H9 (cell line): ENCODE measurements around the gene BCAT1. TPM values are rescaled to one million over a fixed set of nuclear protein-coding genes. Genes with fewer than 3 reads are reported as not detected.

Experiments
- DNase-seq: peaks from one replicate; pipeline ENCODE4 v3.0.0-alpha.2; 2017
- H2AFZ ChIP-seq: one replicate; pipeline ENCODE4 v1.6.1; 2013; ENCODE audit warnings: mild to moderate bottlenecking, low read length, control low read depth, moderate library complexity
- H2AK5ac ChIP-seq: 2 replicates; pipeline ENCODE4 v1.6.1; 2013; ENCODE audit warnings: low read length, control low read depth, mixed read lengths; ENCODE audit not compliant: insufficient read length
- H2BK120ac ChIP-seq: one replicate; pipeline ENCODE4 v1.6.1; 2013; ENCODE audit warnings: low read depth, mild to moderate bottlenecking, low read length, control low read depth, inconsistent platforms; ENCODE audit not compliant: poor library complexity, severe bottlenecking
- H2BK12ac ChIP-seq: 2 replicates; pipeline ENCODE4 v1.6.1; 2013; ENCODE audit warnings: low read length, control low read depth, mixed read lengths, low read depth; ENCODE audit not compliant: insufficient read length
- H2BK15ac ChIP-seq: 2 replicates; pipeline ENCODE4 v1.6.1; 2013; ENCODE audit warnings: low read depth, low read length, control low read depth
- H2BK20ac ChIP-seq: one replicate; pipeline ENCODE4 v1.6.1; 2013; ENCODE audit warnings: low read depth, mild to moderate bottlenecking, low read length, control low read depth, inconsistent platforms; ENCODE audit not compliant: poor library complexity, severe bottlenecking
- H2BK5ac ChIP-seq: 2 replicates; pipeline ENCODE4 v1.6.1; 2013; ENCODE audit warnings: low read length, control low read depth, mixed read lengths; ENCODE audit not compliant: insufficient read length
- H3K14ac ChIP-seq: 2 replicates; pipeline ENCODE4 v1.6.1; 2013; ENCODE audit warnings: low read length, control low read depth; ENCODE audit not compliant: insufficient read depth
- H3K18ac ChIP-seq: 2 replicates; pipeline ENCODE4 v1.6.1; 2013; ENCODE audit warnings: low read depth, mild to moderate bottlenecking, mixed read lengths, low read length, control low read depth; ENCODE audit not compliant: insufficient read length
- H3K23ac ChIP-seq: 2 replicates; pipeline ENCODE4 v1.6.1; 2013; ENCODE audit warnings: low read length, control low read depth, mixed read lengths, low read depth; ENCODE audit not compliant: insufficient read length
- H3K23me2 ChIP-seq: 2 replicates; pipeline ENCODE4 v1.6.1; 2013; ENCODE audit warnings: low read depth, mild to moderate bottlenecking, mixed read lengths, low read length, control low read depth; ENCODE audit not compliant: insufficient read length, poor library complexity, severe bottlenecking
- H3K27ac ChIP-seq: 2 replicates; pipeline ENCODE4 v1.5.1; 2013; ENCODE audit warnings: low read length, control low read depth, mixed read lengths, low read depth; ENCODE audit not compliant: insufficient read length
- H3K27me3 ChIP-seq: 2 replicates; pipeline ENCODE4 v1.6.1; 2013; ENCODE audit warnings: low read length, control low read depth, inconsistent platforms; ENCODE audit not compliant: insufficient read depth
- H3K4ac ChIP-seq: 2 replicates; pipeline ENCODE4 v1.6.1; 2013; ENCODE audit warnings: low read depth, mild to moderate bottlenecking, control low read depth, inconsistent platforms, low read length, moderate library complexity
- H3K4me1 ChIP-seq: 2 replicates; pipeline ENCODE4 v1.6.1; 2013; ENCODE audit warnings: low read length, control low read depth, inconsistent platforms; ENCODE audit not compliant: insufficient read depth
- H3K4me2 ChIP-seq: 2 replicates; pipeline ENCODE4 v1.6.1; 2013; ENCODE audit warnings: low read length, control low read depth, mixed read lengths; ENCODE audit not compliant: insufficient read length, insufficient read depth
- H3K56ac ChIP-seq: 2 replicates; pipeline ENCODE4 v1.6.1; 2013; ENCODE audit warnings: low read depth, mild to moderate bottlenecking, mixed read lengths, low read length, control low read depth; ENCODE audit not compliant: insufficient read length
- H3K79me1 ChIP-seq: 2 replicates; pipeline ENCODE4 v1.6.1; 2013; ENCODE audit warnings: low read depth, mild to moderate bottlenecking, moderate library complexity, low read length, control low read depth, inconsistent platforms; ENCODE audit not compliant: insufficient read depth, poor library complexity, severe bottlenecking
- H3K79me2 ChIP-seq: 2 replicates; pipeline ENCODE4 v1.6.1; 2013; ENCODE audit warnings: low read length, control low read depth, inconsistent platforms; ENCODE audit not compliant: insufficient read depth
- H3K9ac ChIP-seq: 2 replicates; pipeline ENCODE4 v1.6.1; 2013; ENCODE audit warnings: low read length, control low read depth, mixed read lengths; ENCODE audit not compliant: insufficient read length; ENCODE audit errors: extremely low read depth
- H3K9me3 ChIP-seq: one replicate; pipeline ENCODE4 v1.6.1; 2013; ENCODE audit warnings: low read depth, low read length, inconsistent platforms; ENCODE audit not compliant: control insufficient read depth
- H3T11ph ChIP-seq: one replicate; pipeline ENCODE4 v1.6.1; 2013; ENCODE audit warnings: mild to moderate bottlenecking, low read length, control low read depth, inconsistent platforms
- H4K20me1 ChIP-seq: one replicate; pipeline ENCODE4 v1.6.1; 2013; ENCODE audit not compliant: control insufficient read depth, insufficient read length, insufficient read depth
- H4K5ac ChIP-seq: 2 replicates; pipeline ENCODE4 v1.6.1; 2013; ENCODE audit warnings: low read depth, mild to moderate bottlenecking, mixed read lengths, low read length, control low read depth; ENCODE audit not compliant: insufficient read length
- H4K8ac ChIP-seq: replicated peaks from 2 replicates; pipeline ENCODE4 v1.6.1; 2013; ENCODE audit warnings: low read length, control low read depth, mixed read lengths, low read depth; ENCODE audit not compliant: insufficient read length
- H4K91ac ChIP-seq: 2 replicates; pipeline ENCODE4 v1.6.1; 2013; ENCODE audit warnings: low read depth, mild to moderate bottlenecking, moderate library complexity, mixed read lengths, low read length, control low read depth; ENCODE audit not compliant: insufficient read length
- H3K27ac Mint-ChIP-seq, 3 experiments: 2 replicates in 2 of 3; 3 replicates in 1 of 3; pipeline ENCODE4 v1.8.0; 2020 to 2021; ENCODE audit warnings: mixed read lengths in 3 of 3, mild to moderate bottlenecking in 1 of 3, moderate library complexity in 1 of 3
- H3K27me3 Mint-ChIP-seq: 2 replicates; pipeline ENCODE4 v1.8.0; 2021; ENCODE audit warnings: low read depth, mild to moderate bottlenecking, moderate library complexity, mixed read lengths
- H3K36me3 Mint-ChIP-seq, 3 experiments: 2 replicates in 2 of 3; 3 replicates in 1 of 3; pipeline ENCODE4 v1.8.0; 2020 to 2021; ENCODE audit warnings: low read depth in 3 of 3, mixed read lengths in 3 of 3; ENCODE audit not compliant: insufficient read depth in 1 of 3
- H3K4me1 Mint-ChIP-seq, 2 experiments: 2 replicates each; pipeline ENCODE4 v1.8.0; 2020; ENCODE audit warnings: mixed read lengths in 2 of 2
- H3K4me3 Mint-ChIP-seq, 2 experiments: 2 replicates in 1 of 2; 3 replicates in 1 of 2; pipeline ENCODE4 v1.8.0; 2020 to 2021; ENCODE audit warnings: mild to moderate bottlenecking in 2 of 2, mixed read lengths in 2 of 2, moderate library complexity in 1 of 2
- H3K9me3 Mint-ChIP-seq, 2 experiments: 2 replicates in 1 of 2; 3 replicates in 1 of 2; pipeline ENCODE4 v1.8.0; 2020; ENCODE audit warnings: mild to moderate bottlenecking in 2 of 2, mixed read lengths in 2 of 2, moderate library complexity in 1 of 2
- WGBS: extraction: QIAGEN DNeasy Blood & Tissue Kit; methylation state at CpG from one replicate; pipeline ENCODE4 v1.1.7; 2013; ENCODE audit warnings: missing lambda C conversion rate, low lambda C conversion rate, mixed read lengths; ENCODE audit not compliant: insufficient read length; ENCODE audit errors: extremely low coverage; 5-methylcytosine and 5-hydroxymethylcytosine counted together
- total RNA-seq: library from RNA; stranded (reverse); gene quantifications from 2 replicates; pipeline ENCODE4 v1.2.1, GENCODE V29; 2021
- TF ChIP-seq, protein P1 (sequence below): fragments of 200-600 bp; sonication (generic); conservative IDR thresholded peaks from 3 replicates; pipeline ENCODE4 v1.8.0; 2021; ENCODE audit warnings: antibody characterized with exemption, mild to moderate bottlenecking

The BCAT1 gene
- total RNA-seq, 1 experiment from 2014 or later, result 244 TPM

DNA sequence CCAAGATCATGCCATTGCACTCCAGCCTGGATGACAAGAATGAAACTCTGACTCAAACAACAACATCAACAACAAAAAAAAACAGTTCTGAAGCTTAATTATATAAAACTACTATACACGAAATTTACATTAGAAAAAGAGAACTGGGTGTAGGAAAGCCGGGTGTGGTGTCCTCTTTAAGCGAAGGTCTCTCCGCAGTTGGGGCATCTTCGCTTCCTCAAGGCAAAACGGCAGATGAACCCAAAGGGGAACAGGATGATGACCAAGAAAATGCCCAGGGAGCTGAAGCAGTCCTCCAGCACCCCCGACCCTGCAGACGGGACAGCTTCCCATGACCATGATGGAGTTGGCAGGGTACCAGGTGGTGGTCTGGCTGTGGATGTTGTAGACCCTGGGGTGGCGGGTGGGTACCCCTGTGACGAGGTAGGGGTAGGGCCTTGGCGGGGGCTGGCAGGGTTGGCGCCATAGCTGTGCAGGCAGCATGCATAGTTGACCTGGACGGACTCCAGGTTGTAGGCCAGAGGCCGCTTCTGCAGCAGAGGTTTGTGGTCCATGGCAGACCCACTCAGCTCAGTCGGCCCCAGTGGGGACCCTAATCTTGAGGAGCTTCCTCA is 18.2 kb upstream of the BCAT1 start:
- H3K27ac ChIP-seq, result no peak overlapping the region
- H3K18ac ChIP-seq, result no peak overlapping the region
- H4K8ac ChIP-seq, result no peak overlapping the region
- peaks cover 0 to 18% (median 4%) of the 10 kb centered on the region in 3 experiments; a peak in 6 of 7 replicates for H3K36me3 Mint-ChIP-seq
- H2BK120ac ChIP-seq, result no peak overlapping the region
- no peak overlapping the region for H2BK20ac ChIP-seq
- no peaks in the 10 kb centered on the region for H3K79me1 ChIP-seq
- no peak overlapping the region for H3K4me3 Mint-ChIP-seq
- H3K9me3 Mint-ChIP-seq, result peaks cover 5 to 19% of the 10 kb centered on the region in 2 experiments
- H3K14ac ChIP-seq, result no peak overlapping the region
- WGBS, result no CpG with 5 or more reads among the region's 15 CpGs
- H3K9me3 ChIP-seq, result no peaks in the 10 kb centered on the region
- no peak overlapping the region for H2BK5ac ChIP-seq
- H3K56ac ChIP-seq, result no peak overlapping the region
- DNase-seq, result no peak
- H3K9ac ChIP-seq, result no peak overlapping the region
- no peak overlapping the region for H4K91ac ChIP-seq
- no peaks in the 10 kb centered on the region for H3K27me3 ChIP-seq
- H2AK5ac ChIP-seq, result no peak overlapping the region
- no peaks in the 10 kb centered on the region for H4K20me1 ChIP-seq
- no peak overlapping the region for H2BK15ac ChIP-seq
- no peaks in the 10 kb centered on the region for H3K79me2 ChIP-seq
- peaks cover 16 to 18% of the 10 kb centered on the region in 2 experiments for H3K4me1 Mint-ChIP-seq
- H3K27ac Mint-ChIP-seq, result no peak overlapping the region
- H3K4me2 ChIP-seq, result no peak overlapping the region
- no peak overlapping the region for H3K4ac ChIP-seq
- H3K23ac ChIP-seq, result no peak overlapping the region
- H4K5ac ChIP-seq, result no peak overlapping the region
- no peaks in the 10 kb centered on the region for H3K27me3 Mint-ChIP-seq
- H3K23me2 ChIP-seq, result no peaks in the 10 kb centered on the region
- H2AFZ ChIP-seq, result no peak overlapping the region
- no peak overlapping the region for H3T11ph ChIP-seq
- H2BK12ac ChIP-seq, result no peak overlapping the region
- TF ChIP-seq, protein P1, sequence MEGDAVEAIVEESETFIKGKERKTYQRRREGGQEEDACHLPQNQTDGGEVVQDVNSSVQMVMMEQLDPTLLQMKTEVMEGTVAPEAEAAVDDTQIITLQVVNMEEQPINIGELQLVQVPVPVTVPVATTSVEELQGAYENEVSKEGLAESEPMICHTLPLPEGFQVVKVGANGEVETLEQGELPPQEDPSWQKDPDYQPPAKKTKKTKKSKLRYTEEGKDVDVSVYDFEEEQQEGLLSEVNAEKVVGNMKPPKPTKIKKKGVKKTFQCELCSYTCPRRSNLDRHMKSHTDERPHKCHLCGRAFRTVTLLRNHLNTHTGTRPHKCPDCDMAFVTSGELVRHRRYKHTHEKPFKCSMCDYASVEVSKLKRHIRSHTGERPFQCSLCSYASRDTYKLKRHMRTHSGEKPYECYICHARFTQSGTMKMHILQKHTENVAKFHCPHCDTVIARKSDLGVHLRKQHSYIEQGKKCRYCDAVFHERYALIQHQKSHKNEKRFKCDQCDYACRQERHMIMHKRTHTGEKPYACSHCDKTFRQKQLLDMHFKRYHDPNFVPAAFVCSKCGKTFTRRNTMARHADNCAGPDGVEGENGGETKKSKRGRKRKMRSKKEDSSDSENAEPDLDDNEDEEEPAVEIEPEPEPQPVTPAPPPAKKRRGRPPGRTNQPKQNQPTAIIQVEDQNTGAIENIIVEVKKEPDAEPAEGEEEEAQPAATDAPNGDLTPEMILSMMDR, result no peak
- no peaks in the 10 kb centered on the region for H3K4me1 ChIP-seq
